HG03280 (cell line): ENCODE results near the gene ATRNL1.
"Not testable (repeated sequence)": the region's sequence is repeated elsewhere in the genome, so short reads cannot be mapped to it uniquely, and the experiment has no call there.

ENCODE experiments used
- ATAC-seq: cut with Tn5 transposase; IDR thresholded peaks from one replicate; pipeline ENCODE4 v1.9.1; 2021; ENCODE audit warnings: mild to moderate bottlenecking, moderate library complexity; ENCODE audit not compliant: unreplicated experiment

The ATRNL1 gene

GRCh38 chr10:115084277-115084850, 8.8 kb upstream of the ATRNL1 start:
- no peak for ATAC-seq

- ATAC-seq: no peak
Measured at GRCh38 chr10:115091161-115091560, 2.0 kb upstream of the ATRNL1 start.

GRCh38 chr10:115092258-115092554, 959 bp upstream of the ATRNL1 start:
- ATAC-seq: no peak

GRCh38 chr10:115092555-115093285, 445 bp upstream of the ATRNL1 start:
- ATAC-seq: peak; percentile 67

GRCh38 chr10:115093776-115094408, 727 bp downstream of the ATRNL1 start:
- ATAC-seq: peak; percentile 38

GRCh38 chr10:115094416-115095140, 1.4 kb downstream of the ATRNL1 start:
- no peak for ATAC-seq

- ATAC-seq: no peak
Measured at GRCh38 chr10:115095758-115096157, 2.6 kb downstream of the ATRNL1 start.

GRCh38 chr10:115103700-115104099, 10.5 kb downstream of the ATRNL1 start:
- no peak for ATAC-seq

GRCh38 chr10:115105411-115105810, 12.2 kb downstream of the ATRNL1 start:
- ATAC-seq: not testable (repeated sequence)

GRCh38 chr10:115107830-115108229, 14.7 kb downstream of the ATRNL1 start:
- no peak for ATAC-seq

GRCh38 chr10:115117301-115117700, 24.1 kb downstream of the ATRNL1 start:
- ATAC-seq: no peak

- ATAC-seq: no peak
Measured at GRCh38 chr10:115118346-115118745, 25.2 kb downstream of the ATRNL1 start.

GRCh38 chr10:115125505-115125904, 32.3 kb downstream of the ATRNL1 start:
- no peak for ATAC-seq

- no peak for ATAC-seq
Measured at GRCh38 chr10:115129752-115130151, 36.6 kb downstream of the ATRNL1 start.

GRCh38 chr10:115136616-115137015, 43.5 kb downstream of the ATRNL1 start:
- no peak for ATAC-seq

- no peak for ATAC-seq
Measured at GRCh38 chr10:115141254-115141653, 48.1 kb downstream of the ATRNL1 start.

GRCh38 chr10:115157357-115157756, 64.2 kb downstream of the ATRNL1 start:
- ATAC-seq: no peak

GRCh38 chr10:115163129-115163528, 70.0 kb downstream of the ATRNL1 start:
- ATAC-seq: no peak

- ATAC-seq: no peak
Measured at GRCh38 chr10:115164220-115164619, 71.1 kb downstream of the ATRNL1 start.

GRCh38 chr10:115167751-115168150, 74.6 kb downstream of the ATRNL1 start:
- no peak for ATAC-seq

GRCh38 chr10:115171392-115171960, 78.3 kb downstream of the ATRNL1 start:
- ATAC-seq: no peak
